NCI-H1048 (cell line): Measurements from ENCODE around the gene CHST11.

Source experiments
- DNase-seq: peaks from one replicate; lab custom pipeline; 2025; lab: John Stamatoyannopoulos, UW

The CHST11 gene

DNA sequence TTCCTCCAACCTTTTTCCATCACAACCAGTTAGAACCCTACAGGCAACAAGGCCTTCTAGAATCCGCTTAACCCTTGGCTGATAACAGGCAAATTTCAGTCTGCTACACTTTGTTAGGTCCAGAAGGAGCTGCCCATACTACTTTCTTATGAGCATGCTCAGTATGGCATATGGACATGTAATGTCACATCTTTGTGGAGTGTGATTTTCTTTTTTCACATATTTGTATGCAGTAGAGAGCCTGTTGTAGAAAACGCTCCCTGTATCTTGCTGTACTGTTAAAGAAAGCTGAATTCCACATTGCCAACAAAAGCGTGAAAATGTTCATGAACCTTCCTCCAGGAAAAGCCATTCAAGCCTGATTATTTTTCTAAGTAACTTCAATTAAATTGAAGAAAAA, 304.9 kb downstream of the CHST11 start:
- DNase-seq, result no peak

GRCh38 chr12:104763168-104763805, 306.5 kb downstream of the CHST11 start:
- DNase-seq, result no peak

- DNase-seq, result no peak
These were observed 307.7 kb downstream of the CHST11 start for GRCh38 chr12:104764225-104765091.

- no peak for DNase-seq
These were observed 310.5 kb downstream of the CHST11 start for GRCh38 chr12:104767261-104767660.

GRCh38 chr12:104768033-104768432, 311.3 kb downstream of the CHST11 start:
- DNase-seq, result no peak

DNA sequence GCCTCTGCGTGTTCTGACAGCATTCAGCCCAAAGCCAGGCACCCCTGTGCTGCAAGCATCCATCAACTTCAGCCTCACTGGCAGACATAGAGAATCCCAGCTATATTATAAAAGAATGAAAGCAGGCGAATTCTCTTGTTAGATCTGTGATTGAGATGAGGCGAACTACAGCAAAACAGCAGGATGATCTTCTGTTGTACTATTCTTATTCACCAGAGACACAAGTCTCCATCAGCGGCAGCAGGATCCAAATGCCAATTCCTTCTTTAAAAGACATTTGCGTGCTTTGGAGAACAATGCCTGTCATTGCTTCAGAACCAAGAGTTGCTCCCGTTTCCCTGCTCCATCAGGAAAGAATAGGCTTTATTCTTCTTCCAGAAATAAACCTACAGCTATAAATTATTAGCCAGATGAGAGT, 312.4 kb downstream of the CHST11 start:
- no peak for DNase-seq

DNA sequence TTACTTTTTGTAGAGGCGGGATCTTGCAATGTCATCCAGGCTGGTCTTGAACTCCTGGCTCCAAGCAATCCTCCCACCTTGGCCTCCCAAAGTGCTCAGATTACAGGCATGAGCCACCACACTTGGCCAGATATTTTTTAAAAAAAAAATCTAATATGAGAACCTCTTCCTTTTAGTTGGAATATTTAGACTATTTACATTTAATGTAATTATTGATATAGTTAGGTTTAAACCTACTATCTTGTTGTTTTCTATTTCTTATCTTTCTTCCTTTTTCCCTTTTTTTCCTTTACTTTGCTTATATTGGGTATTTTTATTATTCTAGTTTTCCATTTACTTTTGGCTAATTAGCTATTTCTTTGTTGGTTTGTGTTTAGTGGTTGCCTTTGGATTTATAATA, 315.6 kb downstream of the CHST11 start:
- DNase-seq, result no peak

GRCh38 chr12:104775731-104776231, 319.0 kb downstream of the CHST11 start:
- no peak for DNase-seq

DNA sequence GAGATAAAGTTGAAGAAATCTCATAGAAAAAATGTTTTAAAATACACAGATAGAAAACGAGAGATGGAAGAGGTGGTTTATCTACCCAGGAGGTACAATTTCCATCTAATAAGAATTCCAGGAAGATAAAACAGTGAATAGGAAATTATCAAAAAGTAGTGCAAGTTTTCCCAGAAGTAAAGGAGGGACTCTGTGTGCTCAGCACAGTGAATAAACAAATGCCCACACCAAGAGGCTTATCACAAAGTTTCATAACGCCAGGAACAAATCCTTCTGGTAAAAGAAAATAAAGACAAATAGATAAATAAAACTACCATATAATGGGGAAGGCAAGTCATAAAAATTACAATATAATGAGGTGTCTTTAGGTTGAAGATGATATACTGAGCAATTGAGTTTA, 322.4 kb downstream of the CHST11 start:
- DNase-seq, result no peak

GRCh38 chr12:104782296-104782695, 325.5 kb downstream of the CHST11 start:
- no peak for DNase-seq

- no peak for DNase-seq
These were observed 327.8 kb downstream of the CHST11 start for GRCh38 chr12:104784592-104784991.

DNA sequence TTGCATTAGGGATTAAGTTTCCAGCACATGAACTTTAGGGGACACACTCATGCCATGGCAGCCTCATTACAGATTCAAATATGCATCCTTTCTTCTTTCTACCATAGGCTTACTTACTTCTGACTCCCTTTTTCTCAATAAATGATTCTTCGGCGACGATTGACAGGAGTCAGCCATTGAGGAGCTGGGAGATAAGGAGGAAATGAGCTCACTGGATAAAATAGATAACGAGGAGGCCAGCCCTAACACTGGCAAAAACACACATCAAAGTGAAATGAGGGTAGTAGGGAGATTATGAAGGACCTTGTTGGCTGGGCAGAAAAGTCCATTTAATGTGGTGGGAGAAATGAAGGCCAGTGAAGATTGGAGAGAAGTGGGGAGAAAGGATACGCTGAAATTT, 329.1 kb downstream of the CHST11 start:
- DNase-seq, result no peak

DNA sequence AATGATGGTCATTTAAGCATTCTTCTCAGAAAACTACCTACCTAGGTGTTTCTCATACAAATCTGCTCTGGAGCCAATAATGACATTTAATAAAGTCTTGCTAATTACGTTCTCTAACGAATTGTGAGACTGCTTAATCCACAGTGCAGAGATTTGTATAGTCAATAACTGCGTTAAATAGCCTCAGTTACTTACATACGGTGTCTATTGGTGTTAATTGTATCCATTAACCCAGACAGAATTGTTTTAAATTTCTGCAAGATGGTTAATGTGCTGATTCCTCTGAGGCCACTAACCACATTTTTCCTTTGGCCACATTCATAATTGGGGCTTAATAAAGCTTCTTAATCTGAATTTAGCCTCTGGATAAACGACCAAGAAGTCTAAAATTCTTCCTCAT, 329.6 kb downstream of the CHST11 start:
- no peak for DNase-seq

DNA sequence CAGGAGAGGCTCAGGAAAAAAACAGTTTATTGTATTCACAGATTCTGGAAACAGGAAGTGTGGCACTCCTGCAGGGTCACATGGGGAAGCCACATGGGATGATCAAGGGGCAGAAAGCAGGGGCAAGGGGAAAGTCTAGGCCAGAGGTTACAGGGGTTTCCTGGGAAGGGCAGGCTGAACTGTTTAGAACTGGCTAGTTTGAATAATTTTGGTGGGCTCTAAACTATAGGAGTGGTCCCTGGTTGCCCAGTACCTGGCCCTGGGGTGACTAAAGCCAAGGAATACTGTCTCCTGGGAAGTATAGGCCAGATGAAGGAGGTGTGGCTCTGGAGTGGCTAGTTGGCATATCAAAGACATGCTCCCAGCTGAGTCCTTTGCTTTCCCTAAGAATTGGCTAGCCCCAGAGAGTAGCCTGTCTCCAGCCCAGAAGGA, 332.1 kb downstream of the CHST11 start:
- DNase-seq, result no peak

DNA sequence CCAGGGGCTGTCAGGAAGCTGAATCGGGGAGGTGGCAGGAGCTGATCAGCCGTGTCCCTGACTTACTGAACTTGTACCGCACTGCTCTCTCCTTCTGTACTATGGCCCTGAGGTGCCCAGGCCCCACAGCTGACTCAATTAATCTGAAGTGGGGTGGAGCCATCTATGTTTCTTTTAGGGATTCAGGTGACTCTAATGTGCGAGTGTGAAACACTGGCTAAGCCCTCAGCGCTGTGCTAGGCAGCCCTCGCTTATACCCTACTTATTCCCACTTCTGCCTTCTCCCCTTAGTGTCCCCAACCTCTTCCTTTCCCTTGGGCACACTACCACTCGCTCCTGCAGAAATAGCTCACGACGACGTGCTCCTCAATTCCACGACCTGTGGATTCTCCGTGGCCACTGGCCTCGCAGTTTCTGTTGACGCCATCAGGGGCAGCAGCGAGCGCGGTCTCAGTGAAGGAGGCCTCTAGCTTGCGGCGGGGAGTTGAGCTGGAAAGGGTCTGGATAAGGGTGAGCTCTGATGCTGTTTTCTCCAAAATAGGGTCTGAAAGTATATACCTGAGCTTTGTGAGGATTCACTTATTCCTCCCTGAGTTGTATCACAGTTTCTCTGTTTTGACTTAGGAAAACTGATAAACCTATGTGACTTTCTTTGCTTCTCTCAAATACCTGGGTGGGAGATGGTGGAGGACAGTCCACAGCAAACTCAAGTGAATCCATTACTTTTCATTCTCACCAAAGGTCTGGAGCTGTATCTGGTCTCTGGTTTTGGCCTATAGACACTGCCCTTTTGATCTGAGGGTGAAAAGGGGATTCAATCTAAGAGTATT, 333.8 kb downstream of the CHST11 start:
- no peak for DNase-seq

DNA sequence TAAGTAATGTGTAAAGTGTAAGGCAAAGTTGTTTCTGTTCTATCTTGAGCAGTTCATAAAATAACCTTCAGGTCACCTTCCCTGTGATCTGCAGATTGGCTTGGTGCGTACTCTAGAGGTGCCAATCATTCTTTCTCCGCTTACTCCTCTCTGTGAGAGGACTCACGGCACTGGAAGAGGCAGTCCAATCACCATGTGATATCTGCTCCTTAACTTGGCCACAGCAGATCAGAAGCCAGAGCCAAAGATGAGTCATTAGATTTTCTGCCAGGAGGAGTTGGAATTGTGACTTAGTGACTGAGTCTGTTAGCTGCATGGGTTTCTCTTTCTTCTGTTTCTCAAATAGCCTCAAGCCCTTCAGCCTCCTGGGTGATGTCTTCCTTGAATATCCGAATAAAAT, 335.8 kb downstream of the CHST11 start:
- no peak for DNase-seq

GRCh38 chr12:104793285-104793684, 336.5 kb downstream of the CHST11 start:
- no peak for DNase-seq

GRCh38 chr12:104793968-104794367, 337.2 kb downstream of the CHST11 start:
- DNase-seq, result no peak

- no peak for DNase-seq
These were observed 339.7 kb downstream of the CHST11 start for GRCh38 chr12:104796475-104796862.

GRCh38 chr12:104799458-104799857, 342.7 kb downstream of the CHST11 start:
- no peak for DNase-seq

DNA sequence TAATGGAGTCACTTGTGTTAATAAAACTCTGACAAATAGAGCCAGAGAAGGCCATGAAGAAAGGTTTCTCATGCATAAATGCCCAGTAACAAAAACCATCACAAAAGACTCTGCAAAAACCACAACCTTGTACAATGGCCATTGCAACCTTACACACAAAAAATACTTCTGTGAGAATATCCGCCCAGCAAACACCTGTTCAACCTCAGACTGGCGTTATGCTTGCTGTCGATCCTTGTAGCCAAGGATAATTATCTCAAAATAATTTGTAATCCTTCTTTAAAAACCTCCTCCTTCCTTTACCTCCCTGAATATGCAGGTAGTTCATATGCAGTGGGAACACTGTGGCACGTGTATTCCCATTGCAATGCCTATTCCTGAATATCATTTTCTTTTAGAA, 344.3 kb downstream of the CHST11 start:
- DNase-seq, result no peak

- no peak for DNase-seq
These were observed 344.7 kb downstream of the CHST11 start for GRCh38 chr12:104801427-104801826.
